Measurements from ENCODE around the gene FOXP4.
"Not testable (repeated sequence)": the region's sequence is repeated elsewhere in the genome, so short reads cannot be mapped to it uniquely, and the experiment has no call there.

Gene FOXP4

GRCh38 chr6:41607736-41608135 is 61.6 kb downstream of the FOXP4 start:
- Mint-ChIP-seq H3K27ac (no peak overlapping the region), H3K4me3 (no peak overlapping the region), H3K36me3 (peaks cover 3% of the 10 kb centered on the region), H3K27me3 (peaks cover 17% of the 10 kb centered on the region), H3K9me3 (peaks cover 4% of the 10 kb centered on the region), H3K4me1 (peaks cover 7% of the 10 kb centered on the region)
- DNase-seq (ENCODE audit: low spot score in 2 of 2) = no peak
- no peak for ATAC-seq (ENCODE audit: low read depth)

- Mint-ChIP-seq H3K36me3 (peaks cover 3% of the 10 kb centered on the region), H3K27ac (no peak overlapping the region), H3K9me3 (peaks cover 6% of the 10 kb centered on the region), H3K27me3 (peaks cover 17% of the 10 kb centered on the region), H3K4me1 (peaks cover 3% of the 10 kb centered on the region), H3K4me3 (no peak overlapping the region)
- no peak for DNase-seq (ENCODE audit: low spot score in 2 of 2)
- no peak for ATAC-seq (ENCODE audit: low read depth)
These were observed 62.4 kb downstream of the FOXP4 start for GRCh38 chr6:41608443-41609151.

DNA sequence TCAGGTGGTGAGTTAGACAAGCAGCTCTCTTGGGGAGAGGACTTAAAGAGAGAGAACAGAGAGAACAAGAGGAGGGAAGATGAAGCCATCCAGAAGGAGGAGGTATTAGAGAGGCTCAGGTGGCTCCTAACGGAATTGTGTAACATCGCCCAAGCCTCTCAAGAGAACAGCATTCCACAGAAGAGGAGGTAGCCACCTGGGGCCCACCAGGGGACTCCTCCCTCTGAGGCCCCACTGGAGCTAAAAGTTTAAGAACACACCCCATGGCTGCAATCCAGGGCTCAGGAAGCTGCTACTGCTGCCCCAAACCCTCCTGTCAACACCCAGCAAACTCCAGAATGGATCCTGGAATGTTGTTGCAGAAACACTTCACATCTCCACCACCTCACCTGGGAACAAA is 68.5 kb downstream of the FOXP4 start:
- Mint-ChIP-seq H3K36me3 (peaks cover 3% of the 10 kb centered on the region), H3K27me3 (peaks cover 8% of the 10 kb centered on the region)

GRCh38 chr6:41615311-41615710 is 69.1 kb downstream of the FOXP4 start:
- no peak for ATAC-seq (ENCODE audit: low read depth)
- Mint-ChIP-seq H3K27ac (no peak overlapping the region), H3K4me1 (no peaks in the 10 kb centered on the region), H3K36me3 (peaks cover 3% of the 10 kb centered on the region), H3K9me3 (peaks cover 6% of the 10 kb centered on the region), H3K27me3 (peaks cover 8% of the 10 kb centered on the region), H3K4me3 (no peak overlapping the region)
- DNase-seq (ENCODE audit: low spot score in 2 of 2) = no peak

More for the DNA sequence above, 68.5 kb downstream of the FOXP4 start:
- Mint-ChIP-seq H3K4me1 (no peaks in the 10 kb centered on the region), H3K9me3 (peaks cover 6% of the 10 kb centered on the region), H3K4me3 (no peak overlapping the region), H3K27ac (no peak overlapping the region)
- DNase-seq (ENCODE audit: low spot score in 2 of 2) (no peak), ATAC-seq (ENCODE audit: low read depth) (no peak)

- ATAC-seq (ENCODE audit: low read depth) = no peak
- Mint-ChIP-seq H3K4me3 (no peak overlapping the region), H3K36me3 (peaks cover 2% of the 10 kb centered on the region), H3K4me1 (no peaks in the 10 kb centered on the region), H3K9me3 (peaks cover 4% of the 10 kb centered on the region), H3K27me3 (peaks cover 11% of the 10 kb centered on the region), H3K27ac (no peak overlapping the region)
- no peak for DNase-seq (ENCODE audit: low spot score in 2 of 2)
These were observed 72.4 kb downstream of the FOXP4 start for GRCh38 chr6:41618598-41618997.

- H3K9me3 Mint-ChIP-seq; H3K36me3 Mint-ChIP-seq; H3K27ac Mint-ChIP-seq; H3K4me1 Mint-ChIP-seq; DNase-seq (ENCODE audit: low spot score in 2 of 2); ATAC-seq (ENCODE audit: low read depth); H3K4me3 Mint-ChIP-seq: not testable (repeated sequence)
- peaks cover 10% of the 10 kb centered on the region for H3K27me3 Mint-ChIP-seq
These were observed 73.0 kb downstream of the FOXP4 start for GRCh38 chr6:41619193-41619592.

- no peak overlapping the region for H3K4me3 Mint-ChIP-seq
- ATAC-seq (ENCODE audit: low read depth) = no peak
- H3K36me3 Mint-ChIP-seq = peaks cover 5% of the 10 kb centered on the region
- H3K4me1 Mint-ChIP-seq = peaks cover 8% of the 10 kb centered on the region
- peaks cover 7% of the 10 kb centered on the region for H3K9me3 Mint-ChIP-seq
- H3K27me3 Mint-ChIP-seq = peaks cover 17% of the 10 kb centered on the region
- H3K27ac Mint-ChIP-seq = no peak overlapping the region
- no peak for DNase-seq (ENCODE audit: low spot score in 2 of 2)
These were observed 75.2 kb downstream of the FOXP4 start for GRCh38 chr6:41621367-41621766.

GRCh38 chr6:41621802-41622201 is 75.6 kb downstream of the FOXP4 start:
- H3K27me3 Mint-ChIP-seq = peaks cover 19% of the 10 kb centered on the region
- ATAC-seq (ENCODE audit: low read depth) = no peak
- H3K4me1 Mint-ChIP-seq = peaks cover 8% of the 10 kb centered on the region
- H3K36me3 Mint-ChIP-seq = peaks cover 5% of the 10 kb centered on the region
- H3K27ac Mint-ChIP-seq = no peak overlapping the region
- DNase-seq (ENCODE audit: low spot score in 2 of 2) = no peak
- peaks cover 7% of the 10 kb centered on the region for H3K9me3 Mint-ChIP-seq
- H3K4me3 Mint-ChIP-seq = no peak overlapping the region

DNA sequence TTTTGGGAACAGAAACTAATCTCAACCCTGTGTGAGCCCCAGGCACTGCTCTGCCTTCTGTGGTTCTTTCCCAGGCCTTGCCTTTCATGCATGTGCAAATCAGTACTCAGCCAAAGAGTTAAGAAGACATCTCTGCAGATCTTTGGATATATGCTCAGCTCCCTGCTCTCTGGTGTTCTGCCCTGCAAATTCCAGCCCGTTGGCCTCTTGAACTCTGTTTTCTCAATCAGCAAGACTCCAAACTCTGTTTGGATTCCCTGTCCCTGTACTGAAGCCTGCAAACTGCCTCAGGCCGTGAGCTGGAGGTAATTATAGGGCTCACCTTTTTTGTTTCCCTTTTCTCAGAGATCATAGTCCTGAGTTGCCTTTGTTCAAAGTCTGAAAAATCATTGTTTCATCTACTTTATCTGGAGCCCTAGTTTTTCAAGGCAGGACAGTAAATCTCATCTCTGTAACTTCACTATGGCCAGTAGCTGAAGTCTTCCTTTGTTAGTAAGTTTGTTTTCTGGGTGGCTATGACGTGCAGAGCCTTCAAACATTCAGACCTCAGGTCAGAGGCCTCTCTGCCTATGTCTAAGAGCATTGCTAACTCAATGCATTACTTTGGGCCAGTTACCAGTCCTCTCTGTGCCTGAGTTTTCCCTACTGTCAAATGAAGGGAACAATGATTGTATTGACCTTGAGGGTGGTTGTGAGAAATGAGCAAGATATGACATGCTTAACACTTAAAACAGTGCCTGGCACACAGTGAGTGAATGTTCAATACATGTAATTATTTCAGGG is 76.2 kb downstream of the FOXP4 start:
- H3K27me3 Mint-ChIP-seq = peaks cover 19% of the 10 kb centered on the region
- H3K4me3 Mint-ChIP-seq = no peak overlapping the region
- peaks cover 5% of the 10 kb centered on the region for H3K36me3 Mint-ChIP-seq
- H3K27ac Mint-ChIP-seq = no peak overlapping the region
- peaks cover 8% of the 10 kb centered on the region for H3K4me1 Mint-ChIP-seq
- ATAC-seq (ENCODE audit: low read depth) (no peak), DNase-seq (ENCODE audit: low spot score in 2 of 2) (no peak)
- peaks cover 7% of the 10 kb centered on the region for H3K9me3 Mint-ChIP-seq

GRCh38 chr6:41623330-41623729 is 77.1 kb downstream of the FOXP4 start:
- H3K4me1 Mint-ChIP-seq = peaks cover 8% of the 10 kb centered on the region
- H3K9me3 Mint-ChIP-seq = peaks cover 7% of the 10 kb centered on the region
- no peak overlapping the region for H3K4me3 Mint-ChIP-seq
- no peak overlapping the region for H3K27ac Mint-ChIP-seq
- ATAC-seq (ENCODE audit: low read depth) (no peak), DNase-seq (ENCODE audit: low spot score in 2 of 2) (no peak)
- H3K27me3 Mint-ChIP-seq = peaks cover 25% of the 10 kb centered on the region
- peaks cover 5% of the 10 kb centered on the region for H3K36me3 Mint-ChIP-seq

DNA sequence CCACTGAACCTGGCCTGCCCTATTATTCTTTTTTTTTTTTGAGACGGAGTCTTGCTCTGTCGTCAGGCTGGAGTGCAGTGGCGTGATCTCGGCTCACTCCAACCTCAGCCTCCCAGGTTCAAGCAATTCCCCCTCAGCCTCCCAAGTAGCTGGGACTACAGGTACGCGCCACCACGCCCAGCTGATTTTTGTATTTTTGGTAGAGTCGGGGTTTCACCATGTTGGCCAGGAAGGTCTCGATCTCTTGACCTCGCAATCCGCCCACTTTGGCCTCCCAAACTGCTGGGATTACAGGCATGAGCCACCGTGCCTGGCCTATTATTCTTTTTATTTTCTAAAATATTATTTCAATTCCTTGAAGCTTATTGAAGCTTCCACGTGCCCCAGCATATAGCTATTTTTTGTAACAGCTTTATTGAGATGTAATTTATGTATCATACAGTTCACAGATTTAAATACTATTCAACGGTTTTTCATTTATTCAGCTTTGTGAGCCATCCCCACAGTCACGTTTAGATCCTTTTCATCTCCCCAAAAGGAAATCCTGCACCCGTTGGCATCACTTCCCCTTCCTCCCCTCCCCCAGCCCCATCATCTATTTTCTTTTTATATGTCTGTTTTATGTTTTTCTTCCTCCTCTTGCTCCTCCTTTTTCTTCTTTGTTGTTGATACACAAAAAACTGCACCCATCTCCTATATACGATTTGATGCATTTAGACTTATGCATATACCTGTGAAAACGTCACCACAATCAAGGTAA is 78.6 kb downstream of the FOXP4 start:
- H3K4me3 Mint-ChIP-seq = no peak overlapping the region
- no peak overlapping the region for H3K27ac Mint-ChIP-seq
- DNase-seq (ENCODE audit: low spot score in 2 of 2) (no peak), ATAC-seq (ENCODE audit: low read depth) (no peak)
- peaks cover 7% of the 10 kb centered on the region for H3K9me3 Mint-ChIP-seq
- peaks cover 8% of the 10 kb centered on the region for H3K4me1 Mint-ChIP-seq
- H3K27me3 Mint-ChIP-seq = peaks cover 28% of the 10 kb centered on the region
- peaks cover 5% of the 10 kb centered on the region for H3K36me3 Mint-ChIP-seq

- H3K4me3 Mint-ChIP-seq = no peak overlapping the region
- H3K4me1 Mint-ChIP-seq = peaks cover 8% of the 10 kb centered on the region
- H3K9me3 Mint-ChIP-seq = peaks cover 7% of the 10 kb centered on the region
- ATAC-seq (ENCODE audit: low read depth) (no peak), DNase-seq (ENCODE audit: low spot score in 2 of 2) (no peak)
- H3K27me3 Mint-ChIP-seq = peaks cover 29% of the 10 kb centered on the region
- peaks cover 5% of the 10 kb centered on the region for H3K36me3 Mint-ChIP-seq
- H3K27ac Mint-ChIP-seq = no peak overlapping the region
These were observed 79.3 kb downstream of the FOXP4 start for GRCh38 chr6:41625442-41625841.

DNA sequence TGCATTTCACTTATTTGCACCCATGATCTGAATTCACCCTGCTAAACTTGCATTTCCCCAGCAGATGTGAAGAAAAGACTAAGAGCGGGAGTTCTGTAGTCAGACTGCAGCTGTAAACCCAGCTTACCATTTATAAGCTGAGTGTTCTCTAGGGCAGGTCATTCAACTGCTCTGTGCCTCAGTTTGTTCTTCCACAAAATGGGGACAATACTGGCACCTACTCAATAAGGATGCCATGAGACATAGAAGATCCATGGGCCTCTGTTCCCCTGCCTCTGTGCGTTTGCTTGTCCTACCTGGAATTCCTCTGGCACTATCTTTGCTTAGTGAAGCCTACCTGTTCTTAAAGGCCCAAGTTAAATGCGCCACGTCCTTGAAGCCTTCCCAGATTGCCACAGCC is 79.8 kb downstream of the FOXP4 start:
- peaks cover 31% of the 10 kb centered on the region for H3K27me3 Mint-ChIP-seq
- peaks cover 6% of the 10 kb centered on the region for H3K9me3 Mint-ChIP-seq
- H3K27ac Mint-ChIP-seq = no peak overlapping the region
- no peak for DNase-seq (ENCODE audit: low spot score in 2 of 2)
- no peak for ATAC-seq (ENCODE audit: low read depth)
- peaks cover 8% of the 10 kb centered on the region for H3K4me1 Mint-ChIP-seq
- peaks cover 5% of the 10 kb centered on the region for H3K36me3 Mint-ChIP-seq
- H3K4me3 Mint-ChIP-seq = no peak overlapping the region

DNA sequence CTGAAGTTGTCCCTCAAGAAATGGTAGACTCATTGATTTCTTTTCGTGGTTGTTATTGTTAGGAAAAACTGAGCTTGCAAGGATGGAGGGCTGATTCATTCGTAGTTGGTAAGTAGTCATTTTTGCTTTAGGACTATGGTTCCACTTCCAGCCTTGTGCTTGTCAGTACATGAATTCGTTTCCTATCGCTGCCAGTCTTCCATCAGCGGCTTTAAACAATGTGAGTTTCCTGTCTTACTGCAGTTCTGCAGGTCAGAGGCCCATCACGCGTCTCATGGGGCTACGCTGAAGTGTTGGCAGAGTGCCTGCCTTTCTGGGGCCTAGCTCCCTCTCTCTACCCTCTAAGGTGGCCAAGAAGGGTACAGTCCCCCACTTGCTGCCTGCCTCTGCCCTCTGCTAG is 80.7 kb downstream of the FOXP4 start:
- H3K4me3 Mint-ChIP-seq = no peak overlapping the region
- H3K27me3 Mint-ChIP-seq = peaks cover 32% of the 10 kb centered on the region
- DNase-seq (ENCODE audit: low spot score in 2 of 2) = no peak

More for the DNA sequence above, 80.7 kb downstream of the FOXP4 start:
- Mint-ChIP-seq H3K27ac (no peak overlapping the region), H3K4me1 (peaks cover 8% of the 10 kb centered on the region), H3K9me3 (peaks cover 3% of the 10 kb centered on the region), H3K36me3 (peaks cover 3% of the 10 kb centered on the region)
- no peak for ATAC-seq (ENCODE audit: low read depth)
